GM10266 (cell line): ENCODE data around the gene KRTAP4-4.
"Not testable (repeated sequence)": the region's sequence is repeated elsewhere in the genome, so short reads cannot be mapped to it uniquely, and the experiment has no call there.

Experiments used
- DNase-seq: peaks from one replicate; pipeline ENCODE4 v3.0.0; 2012; ENCODE audit errors: extremely low spot score
- TF ChIP-seq, protein P1 (sequence below): IDR thresholded peaks from 2 replicates; pipeline ENCODE4 v1.5.1; 2012; ENCODE audit warnings: mild to moderate bottlenecking, low read depth; ENCODE audit not compliant: control insufficient read depth, insufficient read depth; ENCODE audit errors: missing control alignments

The KRTAP4-4 gene

DNA sequence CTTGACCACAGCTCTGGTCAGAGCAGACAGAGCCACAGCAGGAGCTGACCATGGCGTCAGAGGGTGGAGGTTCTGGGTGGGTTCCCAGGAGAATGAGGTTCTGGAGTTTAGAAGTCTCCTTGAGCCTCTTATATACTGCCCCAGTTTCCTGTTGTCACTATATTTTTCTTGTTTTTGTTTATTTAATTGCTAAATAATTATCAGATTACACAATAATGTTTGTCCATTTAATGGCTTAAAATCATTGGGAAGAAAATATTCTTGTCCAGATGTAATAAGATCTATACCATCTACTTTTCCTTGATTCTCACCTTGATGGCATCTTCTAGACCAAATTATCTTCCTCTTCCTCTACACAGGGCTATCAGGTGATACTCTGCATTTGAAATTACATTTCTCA is 7.6 kb upstream of the KRTAP4-4 start, which contains the start of gene KRTAP4-3:
Gene KRTAP4-3 (minus strand): TSS at position 101 of the 400 bp plus-strand sequence. CDS start 49 bp downstream, at position 52.
- TF ChIP-seq, protein P1, sequence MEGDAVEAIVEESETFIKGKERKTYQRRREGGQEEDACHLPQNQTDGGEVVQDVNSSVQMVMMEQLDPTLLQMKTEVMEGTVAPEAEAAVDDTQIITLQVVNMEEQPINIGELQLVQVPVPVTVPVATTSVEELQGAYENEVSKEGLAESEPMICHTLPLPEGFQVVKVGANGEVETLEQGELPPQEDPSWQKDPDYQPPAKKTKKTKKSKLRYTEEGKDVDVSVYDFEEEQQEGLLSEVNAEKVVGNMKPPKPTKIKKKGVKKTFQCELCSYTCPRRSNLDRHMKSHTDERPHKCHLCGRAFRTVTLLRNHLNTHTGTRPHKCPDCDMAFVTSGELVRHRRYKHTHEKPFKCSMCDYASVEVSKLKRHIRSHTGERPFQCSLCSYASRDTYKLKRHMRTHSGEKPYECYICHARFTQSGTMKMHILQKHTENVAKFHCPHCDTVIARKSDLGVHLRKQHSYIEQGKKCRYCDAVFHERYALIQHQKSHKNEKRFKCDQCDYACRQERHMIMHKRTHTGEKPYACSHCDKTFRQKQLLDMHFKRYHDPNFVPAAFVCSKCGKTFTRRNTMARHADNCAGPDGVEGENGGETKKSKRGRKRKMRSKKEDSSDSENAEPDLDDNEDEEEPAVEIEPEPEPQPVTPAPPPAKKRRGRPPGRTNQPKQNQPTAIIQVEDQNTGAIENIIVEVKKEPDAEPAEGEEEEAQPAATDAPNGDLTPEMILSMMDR = no peak
- no peak for DNase-seq

DNA sequence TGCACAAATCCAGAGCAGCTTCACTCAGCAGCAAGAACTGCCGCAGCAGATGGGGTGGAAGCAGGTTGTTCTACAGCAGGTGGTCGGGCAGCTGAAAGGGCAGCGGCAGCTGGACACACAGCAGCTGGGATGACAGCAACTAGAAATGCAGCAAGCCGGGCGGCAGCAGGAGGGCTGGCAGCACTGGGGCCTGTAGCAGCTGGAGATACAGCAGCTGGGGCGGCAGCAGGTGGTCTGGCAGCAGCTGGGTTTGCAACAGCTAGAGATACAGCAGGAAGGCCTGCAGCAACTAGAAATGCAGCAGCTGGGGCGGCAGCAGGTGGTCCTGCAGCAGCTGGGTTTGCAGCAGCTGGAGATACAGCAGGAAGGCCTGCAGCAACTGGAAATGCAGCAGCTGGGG is 7.0 kb upstream of the KRTAP4-4 start:
- DNase-seq = no peak
- TF ChIP-seq, protein P1 = no peak

DNA sequence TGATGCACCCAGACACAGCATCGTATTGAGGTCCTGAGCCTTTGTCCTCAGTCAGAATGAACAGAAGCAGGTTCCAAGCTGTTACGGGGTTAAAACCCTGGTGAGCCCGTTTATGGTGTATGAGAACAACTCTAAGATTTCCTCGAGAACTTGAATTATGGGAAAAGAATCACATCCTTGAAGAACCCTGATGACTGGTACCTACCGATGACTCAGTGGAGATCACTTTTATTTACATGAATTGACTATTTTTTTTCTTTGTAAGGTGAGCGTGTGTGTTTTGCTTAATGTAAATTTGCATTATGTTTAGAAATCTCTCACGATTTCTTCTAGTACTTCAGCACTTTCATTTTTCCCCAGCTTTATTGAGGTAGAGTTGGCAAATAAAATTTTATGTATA is 3.3 kb upstream of the KRTAP4-4 start:
- TF ChIP-seq, protein P1 = no peak
- DNase-seq = no peak

DNA sequence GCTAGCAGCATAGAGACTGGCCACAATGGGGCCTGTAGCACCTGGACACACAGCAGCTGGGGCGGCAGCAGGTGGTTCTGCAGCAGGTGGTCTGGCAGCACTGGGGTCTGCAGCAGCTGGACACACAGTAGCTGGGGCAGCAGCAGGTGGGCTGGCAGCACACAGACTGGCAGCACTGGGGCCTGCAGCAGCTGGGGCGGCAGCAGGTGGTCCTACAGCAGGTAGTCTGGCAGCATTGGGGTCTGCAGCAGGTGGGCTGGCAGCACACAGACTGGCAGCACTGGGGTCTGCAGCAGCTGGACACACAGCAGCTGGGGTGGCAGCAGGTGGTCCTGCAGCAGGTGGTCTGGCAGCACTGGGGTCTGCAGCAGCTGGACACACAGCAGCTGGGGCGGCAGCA is 358 bp downstream of the KRTAP4-4 start:
- not testable (repeated sequence) for DNase-seq

DNA sequence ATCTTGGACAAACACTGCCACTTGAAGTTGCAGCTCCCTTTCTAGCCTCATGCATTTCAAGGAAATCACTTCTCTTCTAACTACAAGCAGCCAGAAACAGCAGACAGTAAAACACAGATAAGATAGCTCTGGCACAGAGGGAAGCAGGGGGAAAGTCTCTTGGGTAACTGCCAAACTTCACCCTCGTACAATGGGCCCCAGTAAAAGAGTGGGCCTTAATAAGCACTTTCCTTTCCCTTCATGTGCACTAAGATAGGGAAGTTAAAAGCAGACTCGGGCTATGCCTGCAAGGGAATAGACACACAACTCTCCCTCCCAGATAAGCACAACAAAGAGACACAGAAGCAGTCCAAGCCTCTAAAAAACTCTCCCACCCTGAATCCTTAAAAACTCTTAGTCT is 6.7 kb downstream of the KRTAP4-4 start:
- DNase-seq = no peak
- TF ChIP-seq, protein P1 = no peak

DNA sequence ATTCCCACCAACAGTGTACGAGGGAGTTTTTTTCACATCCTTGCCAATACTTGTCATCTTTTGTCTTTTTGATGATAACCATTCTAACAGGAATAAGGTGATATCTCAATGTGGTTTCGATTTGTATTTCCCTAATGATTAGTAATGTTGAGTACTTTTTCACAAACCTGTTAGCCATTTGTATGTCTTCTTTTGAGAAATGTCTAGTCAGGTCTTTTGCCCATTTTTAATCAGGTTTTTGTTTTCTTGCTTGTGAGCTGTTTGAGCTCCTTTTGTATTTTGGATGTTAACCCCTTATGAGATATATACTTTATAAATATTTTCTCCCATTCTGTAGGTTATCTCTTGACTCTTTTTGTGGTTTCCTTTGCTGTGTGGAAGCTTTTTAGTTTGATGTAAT is 9.0 kb downstream of the KRTAP4-4 start:
- DNase-seq = no peak
- TF ChIP-seq, protein P1 = no peak

DNA sequence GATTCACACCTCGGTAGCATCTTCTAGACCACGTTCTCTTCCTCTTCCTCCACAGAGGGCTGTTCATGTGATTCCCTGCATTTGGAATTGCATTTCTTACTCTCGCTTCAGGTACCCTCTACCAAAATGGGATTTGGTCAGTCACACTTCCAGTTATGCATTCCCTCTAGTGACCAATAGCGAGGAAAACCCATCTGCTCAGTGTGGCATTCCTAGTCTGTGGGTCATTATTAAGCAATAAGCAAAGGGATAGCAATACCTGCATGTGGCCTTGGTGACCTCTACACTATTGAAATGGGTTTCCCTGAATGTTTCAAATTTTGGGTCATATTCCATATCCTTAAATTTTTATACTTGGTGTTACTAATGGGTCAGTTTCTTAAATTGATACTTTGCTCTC is 10.5 kb downstream of the KRTAP4-4 start:
- no peak for DNase-seq
- TF ChIP-seq, protein P1 = no peak

DNA sequence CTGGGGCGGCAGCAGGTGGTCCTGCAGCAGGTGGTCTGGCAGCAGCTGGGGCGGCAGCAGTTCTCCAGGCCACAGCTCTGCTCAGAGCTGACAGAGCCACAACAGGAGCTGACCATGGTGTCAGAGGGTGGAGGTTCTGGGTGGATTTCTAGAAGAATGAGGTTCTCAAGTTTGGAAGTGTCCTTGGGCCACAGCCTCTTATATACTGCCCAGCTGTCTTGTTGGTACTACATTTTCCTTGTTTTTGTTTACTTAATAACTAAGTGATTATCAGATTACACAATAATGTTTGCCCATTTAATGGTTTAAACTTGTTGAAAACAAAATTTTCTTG is 10.9 kb downstream of the KRTAP4-4 start, which contains the start of gene KRTAP4-5:
Gene KRTAP4-5 (minus strand): TSS at position 174 of the 334 bp plus-strand sequence. CDS start 58 bp downstream, at position 116.
- DNase-seq = no peak
- TF ChIP-seq, protein P1 = no peak

DNA sequence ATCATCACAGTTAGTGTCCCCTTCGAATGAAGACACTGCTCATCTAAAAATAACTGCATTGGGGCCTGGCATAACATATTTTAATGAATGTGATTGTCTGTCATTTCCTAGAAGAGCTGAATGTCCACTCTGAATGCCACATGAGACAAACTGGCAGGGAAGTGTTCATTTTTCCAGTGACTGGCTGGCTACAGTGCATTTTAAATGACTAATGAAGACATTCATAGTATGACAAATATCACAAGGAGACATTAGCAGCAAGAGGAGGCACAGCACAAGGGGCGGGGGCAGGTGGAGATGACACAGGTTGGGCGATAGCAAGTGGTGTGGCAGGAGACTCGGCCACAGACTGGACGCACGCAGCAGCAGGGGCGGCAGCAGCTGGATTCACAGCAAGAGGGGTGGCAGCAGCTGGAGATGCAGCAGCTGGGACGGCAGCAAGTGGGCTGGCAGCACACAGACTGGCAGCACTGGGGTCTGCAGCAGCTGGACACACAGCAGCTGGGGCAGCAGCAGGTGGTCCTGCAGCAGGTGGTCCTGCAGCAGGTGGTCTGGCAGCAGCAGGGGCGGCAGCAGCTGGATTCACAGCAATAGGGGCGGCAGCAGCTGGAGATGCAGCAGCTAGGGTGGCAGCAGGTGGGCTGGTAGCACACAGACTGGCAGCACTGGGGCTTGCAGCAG is 11.4 kb downstream of the KRTAP4-4 start:
- DNase-seq = not testable (repeated sequence)
